GM18505 (cell line): ENCODE measurements around the gene MAGI1.
A peak's percentile ranks its signal among the peaks of the same experiment; 100 is the strongest.
"Not testable (repeated sequence)": the region's sequence is repeated elsewhere in the genome, so short reads cannot be mapped to it uniquely, and the experiment has no call there.

Experiments
- ATAC-seq: cut with Tn5 transposase; IDR thresholded peaks from one replicate; pipeline ENCODE4 v1.9.1; 2021; ENCODE audit not compliant: unreplicated experiment
- POLR2A ChIP-seq: IDR thresholded peaks from 4 replicates; pipeline ENCODE4 v1.6.1; 2011; ENCODE audit warnings: borderline replicate concordance; ENCODE audit not compliant: insufficient read depth, insufficient read length; ENCODE audit errors: extremely low read depth

MAGI1 gene

DNA sequence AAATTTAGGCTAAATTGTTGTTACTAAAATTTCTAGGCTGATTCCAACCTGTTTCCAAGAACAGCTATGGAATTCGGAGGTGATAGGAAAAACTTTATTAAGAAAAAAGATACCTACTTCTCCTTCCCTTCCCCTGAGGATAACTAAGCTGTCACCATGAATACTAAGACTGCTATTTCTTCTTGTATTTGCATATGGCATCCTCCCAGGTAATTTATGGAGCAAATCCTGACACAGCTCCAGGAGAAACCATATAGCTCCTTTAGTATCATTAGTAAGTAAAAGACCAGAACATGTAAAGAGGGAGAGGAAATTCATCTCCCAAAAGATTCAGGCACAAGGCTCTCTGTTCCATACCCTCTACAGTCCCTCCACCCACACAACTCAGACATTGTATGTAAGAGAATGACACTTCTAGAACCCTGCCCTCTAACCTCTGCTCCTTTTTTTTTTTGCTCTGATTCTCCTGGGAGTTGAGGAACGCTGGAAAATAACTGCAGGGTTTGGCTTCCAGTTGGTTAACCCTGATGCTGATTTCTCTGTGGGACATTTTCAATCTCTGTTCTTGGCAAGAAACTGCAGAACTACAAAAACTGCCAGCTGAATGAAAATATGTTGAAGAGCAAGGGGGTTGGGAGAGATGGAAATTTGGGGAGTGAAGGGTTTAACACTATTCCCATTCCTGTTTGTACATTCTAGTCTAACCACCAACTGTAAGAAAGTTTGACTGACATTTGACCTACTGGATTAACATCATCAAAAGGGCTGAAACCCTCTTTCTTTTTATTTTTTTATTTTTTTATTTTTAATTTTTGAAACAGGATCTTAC lies 14.2 kb upstream of the MAGI1 start:
- no peak for ATAC-seq
- no peak for TF ChIP-seq POLR2A

DNA sequence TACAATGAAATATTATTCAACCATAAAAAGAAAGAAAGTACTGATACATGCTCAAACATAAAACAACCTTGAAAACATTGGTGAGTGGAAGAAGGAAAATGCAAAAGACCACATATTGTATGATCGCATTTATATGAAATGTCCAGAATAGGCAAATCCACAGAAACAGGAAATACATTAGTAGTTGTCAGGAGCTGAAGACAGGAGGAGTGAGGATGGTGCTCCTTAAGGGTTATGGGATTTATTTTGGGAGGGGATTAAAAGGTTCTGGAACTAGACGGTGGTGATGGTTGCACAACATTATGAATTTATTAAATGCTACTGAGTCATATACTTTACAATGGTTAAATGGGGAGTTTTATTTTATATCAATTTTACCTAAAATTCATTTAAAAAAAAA lies 12.1 kb upstream of the MAGI1 start:
- no peak for ATAC-seq
- TF ChIP-seq POLR2A = no peak

DNA sequence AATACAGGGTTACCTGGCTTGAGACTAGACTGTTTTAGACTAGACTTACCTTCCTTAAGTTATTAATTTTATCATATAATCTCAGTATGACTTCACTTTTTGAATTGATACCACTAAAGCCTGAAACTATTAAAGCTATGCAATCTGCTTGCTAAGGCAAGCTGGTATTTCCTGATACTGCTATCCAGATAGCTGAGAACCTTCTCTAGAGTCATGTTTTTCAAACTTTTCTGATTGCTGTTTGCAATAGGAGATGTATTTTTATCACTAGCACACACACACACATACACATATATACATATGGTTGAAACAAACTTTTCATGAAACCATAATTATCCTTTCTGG lies 9.3 kb upstream of the MAGI1 start:
- TF ChIP-seq POLR2A = no peak
- no peak for ATAC-seq

DNA sequence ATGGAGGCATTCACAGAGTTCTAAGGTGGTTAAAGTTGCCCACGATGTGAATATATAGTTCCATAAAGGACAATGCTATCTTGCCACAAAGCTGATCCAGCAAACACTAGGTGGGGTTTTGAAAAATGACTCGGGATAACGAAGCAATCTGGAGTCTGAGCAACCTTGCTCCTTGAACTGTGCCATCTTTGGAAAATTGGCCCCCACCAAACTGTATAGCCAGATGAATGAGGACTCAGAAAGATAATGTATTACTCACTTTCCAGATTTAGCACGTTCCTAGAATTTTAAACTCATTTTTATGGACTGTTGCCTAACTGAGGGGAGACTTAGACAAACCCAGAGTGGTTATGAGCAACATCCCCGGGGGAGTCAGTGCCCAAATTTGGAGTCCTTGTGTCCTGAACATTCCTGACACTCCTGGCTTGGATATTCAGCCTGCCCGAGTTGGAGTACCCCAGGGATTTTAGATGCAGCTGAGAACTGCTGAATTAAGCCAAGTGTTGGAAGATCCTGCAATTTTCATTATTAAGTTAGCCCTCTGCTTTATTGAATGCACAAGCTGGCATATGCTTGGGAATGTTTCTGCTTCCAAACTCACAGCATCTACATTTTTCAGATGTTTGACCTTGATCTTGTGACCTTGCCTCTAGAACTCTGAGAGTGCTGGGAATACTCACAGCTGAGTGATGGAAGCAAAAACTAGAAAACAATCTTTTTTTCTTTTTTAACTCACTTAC lies 8.8 kb upstream of the MAGI1 start:
- TF ChIP-seq POLR2A = no peak
- no peak for ATAC-seq

DNA sequence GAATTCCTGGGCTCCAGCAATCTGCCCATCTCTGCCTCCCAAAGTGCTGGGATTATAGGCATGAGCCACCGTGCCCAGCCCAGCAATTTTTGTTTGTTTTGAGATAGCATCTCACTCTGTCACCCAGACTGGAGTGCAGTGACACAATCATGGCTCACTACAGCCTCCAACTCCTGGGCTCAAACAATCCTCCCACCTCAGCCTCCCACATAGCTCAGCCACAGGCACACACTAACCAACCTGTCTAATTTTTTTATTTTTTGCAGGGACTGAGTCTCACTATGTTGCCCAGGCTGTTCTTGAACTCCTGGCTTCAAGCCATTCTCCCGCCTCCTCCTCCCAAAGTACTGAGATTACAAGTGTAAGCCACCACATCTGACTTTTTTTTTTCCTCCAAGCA lies 7.6 kb upstream of the MAGI1 start:
- not testable (repeated sequence) for ATAC-seq

DNA sequence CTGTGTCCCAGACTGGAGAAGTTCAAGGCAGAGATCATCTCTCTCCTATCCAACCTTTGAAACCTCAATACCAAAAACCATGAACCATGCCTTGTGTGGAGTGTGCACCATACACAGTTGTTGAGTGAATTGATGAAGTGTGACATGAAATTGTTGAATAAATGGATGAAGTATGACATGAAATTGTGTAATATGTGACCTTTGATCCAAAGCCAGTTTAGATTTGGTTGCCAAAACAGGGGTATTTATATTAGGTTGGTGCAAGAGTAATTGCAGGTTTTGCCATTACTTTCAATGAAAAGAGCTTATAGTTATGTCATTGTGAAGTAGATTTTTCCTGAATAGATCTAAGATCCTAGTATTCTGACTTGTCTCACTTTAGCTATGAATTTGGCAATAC lies 3.1 kb upstream of the MAGI1 start:
- TF ChIP-seq POLR2A = no peak
- no peak for ATAC-seq

DNA sequence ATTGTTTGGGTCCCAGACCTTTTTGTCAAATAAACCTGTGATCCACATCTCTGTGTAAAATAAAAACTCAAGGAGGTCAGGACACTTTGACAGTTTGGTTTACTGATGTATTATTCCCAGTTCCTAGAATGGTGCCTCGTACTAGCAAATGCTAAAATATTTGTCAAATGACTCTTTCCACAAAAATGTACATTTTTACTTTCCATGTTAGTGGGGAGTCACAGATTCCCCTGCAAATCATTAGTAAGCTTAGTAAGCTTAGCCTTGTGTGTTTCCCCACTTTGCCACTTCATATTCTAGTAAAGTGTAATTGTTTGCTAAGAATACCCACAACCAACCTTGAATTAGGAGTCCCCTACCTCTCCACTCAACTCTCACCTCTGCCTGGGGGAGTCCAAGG lies 2.4 kb upstream of the MAGI1 start:
- ATAC-seq = no peak
- TF ChIP-seq POLR2A = no peak

DNA sequence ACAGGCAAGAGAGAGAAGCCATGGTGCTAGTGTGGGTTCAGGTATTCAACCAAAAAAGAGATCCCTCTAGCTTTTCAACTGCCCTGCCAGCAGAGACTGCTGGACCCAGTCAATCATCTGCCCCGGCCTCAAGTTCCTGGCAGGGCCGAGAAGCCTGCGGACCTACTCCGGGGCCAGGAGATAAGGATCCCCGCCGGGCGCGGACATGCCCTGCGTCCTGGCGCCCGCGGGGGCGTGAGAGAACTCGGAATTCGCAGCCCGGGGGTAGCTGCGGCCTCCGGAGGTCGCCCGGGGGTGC lies 821 bp upstream of the MAGI1 start:
- no peak for ATAC-seq
- no peak for TF ChIP-seq POLR2A

DNA sequence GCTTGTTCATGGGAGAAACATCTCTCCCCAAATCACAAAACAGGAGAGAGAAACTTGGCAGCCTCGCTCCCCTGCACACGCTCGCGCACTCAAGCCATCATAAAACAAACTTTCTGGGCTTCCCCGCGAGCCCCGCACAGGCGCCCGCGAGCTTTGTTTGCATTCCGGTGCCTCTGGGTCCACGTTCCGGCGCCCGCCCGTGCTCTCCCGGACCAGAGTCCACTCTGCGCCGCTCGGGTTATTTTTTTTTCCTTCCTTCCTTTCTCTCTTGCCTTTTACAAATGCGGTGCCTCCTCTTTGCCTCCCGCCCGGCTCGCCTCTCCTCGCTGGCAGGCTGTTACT lies 363 bp downstream of the MAGI1 start:
- ATAC-seq = peak; percentile 33
- no peak for TF ChIP-seq POLR2A

DNA sequence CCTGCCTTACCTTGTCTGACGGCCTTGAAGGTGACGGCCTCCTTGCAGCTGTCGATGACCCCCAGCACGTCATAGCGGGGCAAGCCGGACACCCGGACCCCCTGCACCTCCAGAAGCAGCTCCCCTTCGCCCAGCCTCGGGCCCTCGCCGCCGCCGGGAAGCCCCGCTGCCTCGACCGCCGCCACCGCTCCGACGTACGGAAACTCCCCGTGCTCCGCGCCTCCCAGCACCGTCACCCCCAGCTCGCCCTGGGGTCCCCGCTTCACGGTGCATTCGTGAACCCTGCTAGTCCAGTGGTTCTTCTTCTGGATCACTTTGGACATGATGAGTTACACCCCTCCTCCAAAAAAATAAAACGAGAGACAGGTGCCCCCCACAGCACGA lies 740 bp downstream of the MAGI1 start:
- peak; percentile 33 for ATAC-seq
- TF ChIP-seq POLR2A = no peak

DNA sequence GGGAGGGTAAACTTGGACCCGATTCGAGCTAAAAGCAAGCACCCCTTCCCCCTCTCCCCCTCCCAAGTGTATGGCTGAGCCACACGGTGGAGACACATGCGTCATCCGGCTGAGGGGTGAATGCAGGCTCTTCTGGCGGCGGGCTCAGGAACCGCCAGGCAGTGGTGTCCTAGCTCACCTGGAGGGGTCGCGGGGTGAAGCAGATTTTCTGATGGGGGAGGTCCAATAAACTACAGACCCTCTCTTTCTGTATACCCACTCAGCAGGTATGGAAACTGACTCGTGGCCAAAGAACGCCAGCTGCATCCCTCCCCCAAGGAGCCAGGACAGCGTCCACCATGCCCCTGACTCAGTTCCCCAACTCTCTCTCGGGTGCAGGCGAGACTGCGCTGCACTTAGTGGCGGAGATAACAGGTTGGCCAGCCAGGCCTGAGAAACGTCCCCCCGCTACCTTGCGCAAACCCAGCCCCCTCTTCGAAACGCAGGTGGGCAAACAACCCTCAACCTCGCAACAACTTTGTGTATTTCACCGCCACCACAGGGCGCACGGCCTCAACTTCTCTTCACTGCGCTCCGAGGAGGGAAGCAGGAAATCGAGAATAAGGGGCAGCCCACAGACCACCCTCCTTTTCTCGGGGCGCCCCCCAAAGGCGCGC lies 1.3 kb downstream of the MAGI1 start:
- ATAC-seq = no peak
- TF ChIP-seq POLR2A = no peak

DNA sequence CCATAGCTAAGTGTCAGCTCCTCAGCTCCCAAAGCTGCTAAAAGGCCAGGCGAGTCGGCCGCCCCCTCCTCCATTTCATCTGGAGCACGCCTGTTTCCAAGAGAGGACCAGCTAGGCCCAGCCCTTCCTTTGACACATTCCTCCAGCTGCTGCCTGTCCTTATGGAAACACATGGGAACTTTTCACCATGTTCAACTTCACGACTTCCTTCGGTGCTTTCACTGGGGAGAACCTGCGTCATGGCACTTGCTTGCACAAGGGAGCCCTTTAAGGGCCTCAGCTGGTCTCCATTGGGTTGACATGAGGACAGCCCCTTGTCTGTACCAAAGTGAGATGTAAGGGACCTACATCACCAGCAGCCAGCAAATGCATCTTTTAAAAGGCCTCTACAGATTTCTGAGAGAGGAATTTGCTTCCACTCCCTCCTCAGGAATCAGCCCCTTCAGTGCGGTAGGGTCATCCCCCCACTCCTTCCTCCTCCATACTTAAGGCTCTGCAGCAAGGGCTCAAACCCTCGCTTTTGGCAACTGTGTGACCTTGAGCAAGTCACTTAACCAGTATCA lies 2.1 kb downstream of the MAGI1 start:
- TF ChIP-seq POLR2A = no peak
- ATAC-seq = no peak

DNA sequence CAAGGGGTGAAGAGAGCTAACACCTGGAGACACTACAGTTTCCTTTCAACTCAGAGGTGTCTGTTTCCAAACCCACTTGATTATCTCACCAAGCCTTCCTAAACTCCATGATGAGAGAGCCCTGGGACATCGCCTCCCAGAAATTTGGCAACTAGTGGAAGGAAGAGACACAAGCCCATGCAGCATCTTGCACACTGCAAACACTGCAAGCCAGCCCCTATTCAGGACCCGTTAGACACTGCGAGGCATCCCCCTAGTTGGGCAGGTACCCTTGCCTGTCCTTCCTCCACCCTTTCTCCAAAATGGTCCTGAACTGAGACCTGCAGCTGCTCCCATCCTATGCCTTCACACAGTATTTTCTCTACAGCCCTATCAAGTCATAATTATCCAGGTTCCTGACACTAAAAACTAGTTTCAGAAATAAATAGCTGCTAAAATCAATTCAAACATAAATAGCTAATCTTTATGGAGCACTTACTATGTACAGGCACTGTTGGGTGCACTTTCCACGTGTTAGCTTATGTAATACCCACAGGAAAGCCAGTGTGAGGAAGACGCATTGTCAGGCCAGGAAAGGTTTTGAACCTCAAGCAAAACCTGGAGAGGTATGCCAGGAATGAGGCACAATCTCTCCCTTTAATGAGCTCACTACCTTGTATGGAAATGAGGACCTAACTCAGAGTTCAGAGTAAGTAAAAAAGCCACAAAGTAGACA lies 2.8 kb downstream of the MAGI1 start:
- no peak for ATAC-seq
- TF ChIP-seq POLR2A = no peak
